ENCODE data around the gene PTPRT. TPM values are rescaled to one million over a fixed set of nuclear protein-coding genes. Genes with fewer than 3 reads are reported as not detected.

PTPRT gene
- total RNA-seq, 1 donor from 2014 or later, result not detected

- intact Hi-C loops (cut with micrococcal nuclease), result no loop called here
Observed at GRCh38 chr20:42152575-42152974, 1037.1 kb downstream of the PTPRT start.

- intact Hi-C loops (cut with micrococcal nuclease), result no loop called here
Observed at GRCh38 chr20:42150230-42150629, 1039.5 kb downstream of the PTPRT start.

GRCh38 chr20:42138729-42139128, 1051.0 kb downstream of the PTPRT start:
- intact Hi-C loops (cut with micrococcal nuclease), result no loop called here

GRCh38 chr20:42134265-42135098, 1055.2 kb downstream of the PTPRT start:
- intact Hi-C loops (cut with micrococcal nuclease), result no loop called here

GRCh38 chr20:42130810-42131596, 1058.7 kb downstream of the PTPRT start:
- intact Hi-C loops (cut with micrococcal nuclease), result no loop called here

GRCh38 chr20:42125426-42125825, 1064.3 kb downstream of the PTPRT start:
- intact Hi-C loops (cut with micrococcal nuclease), result no loop called here

- intact Hi-C loops (cut with micrococcal nuclease), result no loop called here
Observed at GRCh38 chr20:42123981-42124473, 1065.7 kb downstream of the PTPRT start.

GRCh38 chr20:42118409-42119125, 1071.1 kb downstream of the PTPRT start:
- intact Hi-C loops (cut with micrococcal nuclease), result loop anchor here (5.0 kb wide), 1 partner anchor 539 kb away; no protein-coding TSS in a partner anchor

- intact Hi-C loops (cut with micrococcal nuclease), result loop anchor here (5.0 kb wide), 1 partner anchor 539 kb away; no protein-coding TSS in a partner anchor
Observed at GRCh38 chr20:42118001-42118400, 1071.7 kb downstream of the PTPRT start.

GRCh38 chr20:42113236-42113635, 1076.5 kb downstream of the PTPRT start:
- intact Hi-C loops (cut with micrococcal nuclease), result no loop called here

- intact Hi-C loops (cut with micrococcal nuclease), result no loop called here
Observed at GRCh38 chr20:42112161-42112560, 1077.5 kb downstream of the PTPRT start.

- intact Hi-C loops (cut with micrococcal nuclease), result no loop called here
Observed at GRCh38 chr20:42111349-42111748, 1078.4 kb downstream of the PTPRT start.

GRCh38 chr20:42110301-42110700, 1079.4 kb downstream of the PTPRT start:
- intact Hi-C loops (cut with micrococcal nuclease), result no loop called here

- intact Hi-C loops (cut with micrococcal nuclease), result no loop called here
Observed at GRCh38 chr20:42102000-42102399, 1087.7 kb downstream of the PTPRT start.

- intact Hi-C loops (cut with micrococcal nuclease), result no loop called here
Observed at GRCh38 chr20:42100137-42100704, 1089.5 kb downstream of the PTPRT start.

- intact Hi-C loops (cut with micrococcal nuclease), result no loop called here
Observed at GRCh38 chr20:42099101-42099500, 1090.6 kb downstream of the PTPRT start.

GRCh38 chr20:42098418-42098817, 1091.3 kb downstream of the PTPRT start:
- intact Hi-C loops (cut with micrococcal nuclease), result no loop called here

GRCh38 chr20:42097741-42098140, 1092.0 kb downstream of the PTPRT start:
- intact Hi-C loops (cut with micrococcal nuclease), result no loop called here

- intact Hi-C loops (cut with micrococcal nuclease), result no loop called here
Observed at GRCh38 chr20:42095221-42095620, 1094.5 kb downstream of the PTPRT start.

- intact Hi-C loops (cut with micrococcal nuclease), result no loop called here
Observed at GRCh38 chr20:42093542-42094440, 1095.9 kb downstream of the PTPRT start.

Data from T-helper 1 cell treated with Interleukin-12 subunit alpha and Interleukin-12 subunit beta and Interleukin-4 antibody, amounts not matched to agents 30 ng/mL and 1 ng/mL, for 36 hours (primary cell).